Uterus (tissue), 4 donors: Measurements from ENCODE around the gene SLCO6A1. TPM values are rescaled to one million over a fixed set of nuclear protein-coding genes. Genes with fewer than 3 reads are reported as not detected.
A peak's percentile ranks its signal among the peaks of the same experiment; 100 is the strongest.

Experiments
- DNase-seq, 2 donors: peaks; one replicate each; pipeline ENCODE4 v3.0.0-alpha.2; 2019 to 2020
- H3K27ac ChIP-seq, 2 donors: fragments of 200-600 bp; sonication (generic); 1 replicate in 1 of 2; 2 replicates in 1 of 2; pipeline ENCODE4 v1.5.1; 2016 to 2018
- H3K27me3 ChIP-seq, 2 donors: fragments of 200-600 bp; sonication (generic); one replicate each; pipeline ENCODE4 v1.5.1; 2018 to 2019; ENCODE audit warnings: control low read depth in 1 of 2
- H3K36me3 ChIP-seq, 2 donors: fragments of 200-600 bp; sonication (generic); one replicate each; pipeline ENCODE4 v1.5.1; 2019; ENCODE audit warnings: control low read depth in 1 of 2
- H3K4me1 ChIP-seq, 2 donors: fragments of 200-600 bp; sonication (generic); one replicate each; pipeline ENCODE4 v1.5.1; 2018 to 2019; ENCODE audit warnings: control low read depth in 1 of 2
- H3K4me3 ChIP-seq, 2 donors: fragments of 200-600 bp; sonication (generic); 1 replicate in 1 of 2; 2 replicates in 1 of 2; pipeline ENCODE4 v1.5.1; 2018 to 2019; ENCODE audit warnings: mild to moderate bottlenecking in 1 of 2
- H3K9me3 ChIP-seq, 2 donors: fragments of 200-600 bp; sonication (generic); one replicate each; pipeline ENCODE4 v1.5.1; 2019; ENCODE audit warnings: control low read depth in 1 of 2
- CTCF ChIP-seq, 4 experiments: fragments of 200-600 bp in 2 of 4; fragments of 450-650 bp in 2 of 4; sonication (generic) in 2 of 4; IDR thresholded peaks; one replicate each; pipeline ENCODE4 v1.5.1; 2016 to 2019; ENCODE audit warnings: antibody characterized with exemption in 4 of 4, mild to moderate bottlenecking in 2 of 4, moderate library complexity in 1 of 4
- POLR2A ChIP-seq, 2 donors: fragments of 450-650 bp; IDR thresholded peaks; one replicate each; pipeline ENCODE4 v1.6.1; 2016; ENCODE audit warnings: antibody characterized with exemption in 2 of 2, mild to moderate bottlenecking in 1 of 2, moderate library complexity in 1 of 2
- intact Hi-C: fragments of 100-400 bp; cut with DNase I; formaldehyde crosslinking; loops from one replicate; pipeline ENCODE4 v1.15.1; 2023; ENCODE audit warnings: low total_unique reads
- total RNA-seq, 4 donors: library from RNA; depleted of rRNA in 3 of 4; stranded (reverse); fragments of >200 nt in 3 of 4; gene quantifications; one replicate each; pipeline versions ENCODE4 v1.1.0 to v1.2.4, GENCODE V29; 2014 to 2023
- donor health status: DM: yes; HTN: yes; CAD: no.

The SLCO6A1 gene
- total RNA-seq, 4 donors from 2014 or later, result not detected

- H3K27ac ChIP-seq, result no peak overlapping the region
- no peaks in the 10 kb centered on the region for H3K4me1 ChIP-seq
- no peak for TF ChIP-seq POLR2A (IDR thresholded peaks at IDR 0.05)
- TF ChIP-seq CTCF (IDR thresholded peaks at IDR 0.05), result no peak
- intact Hi-C loops, result no loop called here
- no peaks in the 10 kb centered on the region for H3K36me3 ChIP-seq
- no peaks in the 10 kb centered on the region for H3K9me3 ChIP-seq
- H3K4me3 ChIP-seq, result no peak overlapping the region
- DNase-seq, result no peak
- no peaks in the 10 kb centered on the region for H3K27me3 ChIP-seq
These were observed 41.4 kb upstream of the SLCO6A1 start for GRCh38 chr5:102539996-102540728.

- no peak for TF ChIP-seq CTCF (IDR thresholded peaks at IDR 0.05)
- no peak for TF ChIP-seq POLR2A (IDR thresholded peaks at IDR 0.05)
- Histone ChIP-seq H3K27me3 (no peaks in the 10 kb centered on the region), H3K9me3 (no peaks in the 10 kb centered on the region), H3K4me3 (no peak overlapping the region), H3K36me3 (no peaks in the 10 kb centered on the region), H3K27ac (no peak overlapping the region), H3K4me1 (no peaks in the 10 kb centered on the region)
- intact Hi-C loops, result no loop called here
- no peak for DNase-seq
These were observed 40.8 kb upstream of the SLCO6A1 start for GRCh38 chr5:102539562-102539961.

GRCh38 chr5:102537011-102537410, 38.2 kb upstream of the SLCO6A1 start:
- H3K36me3 ChIP-seq, result no peaks in the 10 kb centered on the region
- H3K27me3 ChIP-seq, result no peaks in the 10 kb centered on the region
- no peak for DNase-seq
- no peak overlapping the region for H3K27ac ChIP-seq
- no peak overlapping the region for H3K4me3 ChIP-seq
- no peak for TF ChIP-seq CTCF (IDR thresholded peaks at IDR 0.05)
- TF ChIP-seq POLR2A (IDR thresholded peaks at IDR 0.05), result no peak
- H3K9me3 ChIP-seq, result no peaks in the 10 kb centered on the region
- no peaks in the 10 kb centered on the region for H3K4me1 ChIP-seq
- intact Hi-C loops, result no loop called here

GRCh38 chr5:102536323-102536928, 37.6 kb upstream of the SLCO6A1 start:
- no peak overlapping the region for H3K27ac ChIP-seq
- no peaks in the 10 kb centered on the region for H3K9me3 ChIP-seq
- H3K27me3 ChIP-seq, result no peaks in the 10 kb centered on the region
- no peaks in the 10 kb centered on the region for H3K36me3 ChIP-seq
- no peak overlapping the region for H3K4me3 ChIP-seq
- peak in 1 of 4 experiments; percentile 19 for TF ChIP-seq CTCF (IDR thresholded peaks at IDR 0.05)
- TF ChIP-seq POLR2A (IDR thresholded peaks at IDR 0.05), result no peak
- DNase-seq, result no peak
- intact Hi-C loops, result no loop called here
- H3K4me1 ChIP-seq, result no peaks in the 10 kb centered on the region

GRCh38 chr5:102532123-102532522, 33.3 kb upstream of the SLCO6A1 start:
- intact Hi-C loops, result no loop called here
- H3K4me3 ChIP-seq, result no peak overlapping the region
- no peak overlapping the region for H3K27ac ChIP-seq
- no peaks in the 10 kb centered on the region for H3K36me3 ChIP-seq
- no peak for DNase-seq
- H3K4me1 ChIP-seq, result no peaks in the 10 kb centered on the region
- no peaks in the 10 kb centered on the region for H3K9me3 ChIP-seq
- no peaks in the 10 kb centered on the region for H3K27me3 ChIP-seq
- TF ChIP-seq CTCF (IDR thresholded peaks at IDR 0.05), result no peak
